AG04450 (cell line): ENCODE data around the gene P4HB. TPM values are rescaled to one million over a fixed set of nuclear protein-coding genes. Genes with fewer than 3 reads are reported as not detected.

Experiments
- CTCF ChIA-PET: fragments of 300-600, 350-600 bp; formaldehyde crosslinking; extraction: SDS; loops from one replicate; lab custom pipeline; 2022; ENCODE audit warnings: antibody characterized with exemption, inconsistent platforms; lab: Charles Lee
- POLR2A ChIA-PET: fragments of 350-600 bp; formaldehyde crosslinking; extraction: SDS; loops from one replicate; lab custom pipeline; 2021; ENCODE audit warnings: antibody characterized with exemption, inconsistent platforms; lab: Yijun Ruan, JAX
- DNase-seq: peaks from one replicate; pipeline ENCODE4 v3.0.0-alpha.2; 2011; ENCODE audit warnings: low read depth, low spot score
- H3K27ac ChIP-seq: one replicate; pipeline ENCODE4 v1.5.1; 2012; ENCODE audit warnings: low read depth, low read length, control low read depth
- H3K27me3 ChIP-seq: one replicate; pipeline ENCODE4 v1.6.0; 2012; ENCODE audit warnings: low read length; ENCODE audit not compliant: control insufficient read depth, insufficient read depth
- H3K4me3 ChIP-seq: 2 replicates; pipeline ENCODE4 v1.5.1; 2011; ENCODE audit warnings: mild to moderate bottlenecking, low read depth, low read length, control low read depth
- H3K9me3 ChIP-seq: 2 replicates; pipeline ENCODE4 v1.5.1; 2012; ENCODE audit warnings: low read length; ENCODE audit not compliant: control insufficient read depth, insufficient read depth
- CTCF ChIP-seq: IDR thresholded peaks from 2 replicates; pipeline ENCODE4 v1.5.1; 2011; ENCODE audit warnings: low read depth, low read length, control low read depth, inconsistent platforms
- polyA plus RNA-seq: library from polyadenylated mRNA; depleted of rRNA; stranded (reverse); fragments of >200 nt; gene quantifications from 2 replicates; pipeline ENCODE4 v1.2.3, GENCODE V29; 2011

P4HB gene
- polyA plus RNA-seq, 1 experiment, result 158 TPM

GRCh38 chr17:81868674-81869220, 8.4 kb upstream of the P4HB start:
- ChIA-PET POLR2A (interaction anchor here (1.4 kb wide), 1 partner anchor 9 kb away, joined by 4 read pairs; no protein-coding TSS in a partner anchor), CTCF (interaction anchor here (1.2 kb wide), 1 partner anchor 151 kb away, joined by 3 read pairs; no protein-coding TSS in a partner anchor)
- Histone ChIP-seq H3K9me3 (no peaks in the 10 kb centered on the region; the same call in 1 of the 2 replicates), H3K27me3 (no peaks in the 10 kb centered on the region), H3K4me3 (peak overlapping the region; percentile 81), H3K27ac (peak overlapping the region; percentile 88)
- peak; percentile 64 for DNase-seq
- no peak for TF ChIP-seq CTCF

GRCh38 chr17:81867991-81868673, 7.8 kb upstream of the P4HB start:
- POLR2A ChIA-PET, result no interaction called here
- H3K4me3 ChIP-seq, result no peak overlapping the region
- H3K9me3 ChIP-seq, result no peaks in the 10 kb centered on the region; the same call in 1 of the 2 replicates
- no peak for DNase-seq
- H3K27ac ChIP-seq, result peak overlapping the region; percentile 73
- CTCF ChIA-PET, result no interaction called here
- TF ChIP-seq CTCF, result no peak
- no peaks in the 10 kb centered on the region for H3K27me3 ChIP-seq

GRCh38 chr17:81867170-81867990, 7.0 kb upstream of the P4HB start:
- no peak overlapping the region for H3K4me3 ChIP-seq
- H3K27me3 ChIP-seq, result no peaks in the 10 kb centered on the region
- peak overlapping the region; percentile 73 for H3K27ac ChIP-seq
- POLR2A ChIA-PET, result interaction anchor here (0.6 to 1.2 kb wide), 3 partner anchors 11 to 184 kb away, joined by 3 to 6 read pairs (median 3); partner anchors contain the start of genes ARL16, HGS and MCRIP1
- DNase-seq, result no peak
- no peak for TF ChIP-seq CTCF
- H3K9me3 ChIP-seq, result no peaks in the 10 kb centered on the region; the same call in 1 of the 2 replicates
- CTCF ChIA-PET, result no interaction called here

- Histone ChIP-seq H3K4me3 (no peak overlapping the region), H3K9me3 (no peaks in the 10 kb centered on the region; the same call in 1 of the 2 replicates), H3K27me3 (no peaks in the 10 kb centered on the region), H3K27ac (peak overlapping the region; percentile 73)
- ChIA-PET CTCF (no interaction called here), POLR2A (interaction anchor here (0.6 to 1.7 kb wide), 4 partner anchors 12 to 183 kb away, joined by 3 to 6 read pairs (median 4); partner anchors contain the start of genes ARL16 and HGS)
- no peak for TF ChIP-seq CTCF
- DNase-seq, result no peak
Measured at GRCh38 chr17:81866440-81867169, 6.3 kb upstream of the P4HB start.
